ENCODE measurements around the gene FREY1.

GRCh38 chr11:45887587-45887986, 19.5 kb downstream of the FREY1 start:
- TF ChIP-seq POLR2A (IDR thresholded peaks at IDR 0.05; ENCODE audit: low read depth, low read length) (no peak), TAF1 (IDR thresholded peaks at IDR 0.05; ENCODE audit: borderline replicate concordance, low read depth, low read length) (no peak), POLR2AphosphoS5 (IDR thresholded peaks at IDR 0.05; ENCODE audit: low read depth, low read length) (no peak)

Measured in GM12892 (cell line).